ENCODE results near the gene CHCHD3.

DNA sequence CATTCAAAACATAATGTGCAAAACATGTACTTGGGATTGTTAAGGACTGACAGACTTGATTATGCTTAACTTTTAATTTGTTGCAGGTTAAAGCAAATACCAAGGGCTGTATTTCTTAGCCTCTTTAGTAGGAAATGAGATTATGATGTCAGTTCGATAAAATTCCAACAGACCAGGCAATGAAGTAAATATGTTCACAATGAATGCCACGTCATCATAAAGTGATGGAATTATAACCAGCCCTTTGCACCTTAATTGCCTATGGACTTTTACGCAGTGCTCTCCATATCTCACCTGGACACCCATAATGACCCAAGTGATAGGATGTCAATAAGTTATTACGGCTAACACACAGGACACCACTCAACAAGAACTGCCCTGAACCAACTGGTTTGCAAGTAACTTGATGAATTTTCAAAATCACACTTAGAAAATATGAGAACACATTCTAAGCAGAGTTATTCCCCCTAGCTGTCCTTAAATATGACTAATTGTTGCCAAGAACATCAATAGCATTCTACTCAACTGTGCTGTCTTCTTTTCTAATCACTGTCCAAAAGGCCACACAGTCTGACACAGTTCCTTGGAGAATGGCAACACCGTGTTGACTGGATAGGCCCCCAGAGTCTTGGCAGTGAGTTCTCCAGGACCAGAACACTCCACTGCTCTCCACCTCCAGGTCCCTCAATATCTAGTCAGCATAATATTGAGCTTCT lies 115.0 kb downstream of the CHCHD3 start:
- TF ChIP-seq, protein P1, sequence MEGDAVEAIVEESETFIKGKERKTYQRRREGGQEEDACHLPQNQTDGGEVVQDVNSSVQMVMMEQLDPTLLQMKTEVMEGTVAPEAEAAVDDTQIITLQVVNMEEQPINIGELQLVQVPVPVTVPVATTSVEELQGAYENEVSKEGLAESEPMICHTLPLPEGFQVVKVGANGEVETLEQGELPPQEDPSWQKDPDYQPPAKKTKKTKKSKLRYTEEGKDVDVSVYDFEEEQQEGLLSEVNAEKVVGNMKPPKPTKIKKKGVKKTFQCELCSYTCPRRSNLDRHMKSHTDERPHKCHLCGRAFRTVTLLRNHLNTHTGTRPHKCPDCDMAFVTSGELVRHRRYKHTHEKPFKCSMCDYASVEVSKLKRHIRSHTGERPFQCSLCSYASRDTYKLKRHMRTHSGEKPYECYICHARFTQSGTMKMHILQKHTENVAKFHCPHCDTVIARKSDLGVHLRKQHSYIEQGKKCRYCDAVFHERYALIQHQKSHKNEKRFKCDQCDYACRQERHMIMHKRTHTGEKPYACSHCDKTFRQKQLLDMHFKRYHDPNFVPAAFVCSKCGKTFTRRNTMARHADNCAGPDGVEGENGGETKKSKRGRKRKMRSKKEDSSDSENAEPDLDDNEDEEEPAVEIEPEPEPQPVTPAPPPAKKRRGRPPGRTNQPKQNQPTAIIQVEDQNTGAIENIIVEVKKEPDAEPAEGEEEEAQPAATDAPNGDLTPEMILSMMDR (optimal IDR thresholded peaks at IDR 0.05 in 1 of 3, IDR thresholded peaks at IDR 0.05 in 1 of 3, conservative IDR thresholded peaks at IDR 0.05 in 1 of 3; ENCODE audit: extremely low read depth in 1 of 3, insufficient read depth in 2 of 3, low read length in 3 of 3): no peak
- TF ChIP-seq EZH2 (IDR thresholded peaks at IDR 0.05; ENCODE audit: low read length): no peak
